NT2/D1 (cell line): ENCODE results near the gene ASS1.

Experiments used
- DNase-seq: peaks from one replicate; pipeline ENCODE4 v3.0.0-alpha.2; 2011; ENCODE audit warnings: low read depth, low spot score
- H3K27me3 ChIP-seq: 2 replicates; pipeline ENCODE4 v1.6.0; 2011; ENCODE audit warnings: mild to moderate bottlenecking; ENCODE audit not compliant: insufficient read length, insufficient read depth
- H3K36me3 ChIP-seq: 2 replicates; pipeline ENCODE4 v1.6.1; 2011; ENCODE audit warnings: mild to moderate bottlenecking, low read length, mixed read lengths; ENCODE audit not compliant: insufficient read depth, insufficient read length
- H3K4me1 ChIP-seq: 2 replicates; pipeline ENCODE4 v1.5.1; 2011; ENCODE audit not compliant: insufficient read depth, insufficient read length
- H3K4me3 ChIP-seq: 2 replicates; pipeline ENCODE4 v1.5.1; 2011; ENCODE audit warnings: low read depth; ENCODE audit not compliant: insufficient read length
- H3K9ac ChIP-seq: 2 replicates; pipeline ENCODE4 v1.6.0; 2011; ENCODE audit warnings: low read depth; ENCODE audit not compliant: insufficient read length
- H3K9me3 ChIP-seq: 2 replicates; pipeline ENCODE4 v1.5.1; 2011; ENCODE audit warnings: mild to moderate bottlenecking, low read length; ENCODE audit not compliant: insufficient read depth
- SUZ12 ChIP-seq: IDR thresholded peaks from 2 replicates; pipeline ENCODE4 v1.6.1; 2011; ENCODE audit not compliant: insufficient read length, insufficient read depth; ENCODE audit errors: extremely low read depth
- YY1 ChIP-seq: IDR thresholded peaks from 2 replicates; pipeline ENCODE4 v1.6.1; 2011; ENCODE audit not compliant: insufficient read length, insufficient read depth
- ZNF274 ChIP-seq: IDR thresholded peaks from 2 replicates; pipeline ENCODE4 v1.6.1; 2011; ENCODE audit warnings: mild to moderate bottlenecking, low read depth, low read length

The ASS1 gene

GRCh38 chr9:130410443-130410842, 34.3 kb upstream of the ASS1 start:
- H3K4me1 ChIP-seq, result no peaks in the 10 kb centered on the region
- no peak overlapping the region for H3K4me3 ChIP-seq
- H3K9me3 ChIP-seq, result no peaks in the 10 kb centered on the region
- no peak overlapping the region for H3K9ac ChIP-seq
- H3K36me3 ChIP-seq, result no peaks in the 10 kb centered on the region
- H3K27me3 ChIP-seq, result no peaks in the 10 kb centered on the region
- TF ChIP-seq ZNF274 (no peak), YY1 (no peak), SUZ12 (no peak)
- DNase-seq, result no peak

- Histone ChIP-seq H3K9ac (no peak overlapping the region), H3K4me1 (no peaks in the 10 kb centered on the region), H3K4me3 (no peak overlapping the region), H3K9me3 (no peaks in the 10 kb centered on the region), H3K36me3 (no peaks in the 10 kb centered on the region), H3K27me3 (no peaks in the 10 kb centered on the region)
- TF ChIP-seq SUZ12, result no peak
- TF ChIP-seq ZNF274, result no peak
- TF ChIP-seq YY1, result no peak
- DNase-seq, result no peak
Measured at GRCh38 chr9:130411566-130411915, 33.2 kb upstream of the ASS1 start.

GRCh38 chr9:130414081-130414731, 30.6 kb upstream of the ASS1 start:
- Histone ChIP-seq H3K36me3 (no peaks in the 10 kb centered on the region), H3K27me3 (no peaks in the 10 kb centered on the region), H3K4me3 (no peak overlapping the region), H3K9me3 (no peaks in the 10 kb centered on the region), H3K9ac (no peak overlapping the region), H3K4me1 (no peaks in the 10 kb centered on the region)
- no peak for TF ChIP-seq YY1
- no peak for TF ChIP-seq SUZ12
- TF ChIP-seq ZNF274, result no peak
- DNase-seq, result no peak

- Histone ChIP-seq H3K9me3 (no peaks in the 10 kb centered on the region; the same call in 1 of the 2 replicates), H3K27me3 (no peaks in the 10 kb centered on the region)
Measured at GRCh38 chr9:130414910-130415746, 29.6 kb upstream of the ASS1 start.

GRCh38 chr9:130417602-130418001, 27.2 kb upstream of the ASS1 start:
- peak; percentile 32 for DNase-seq
- Histone ChIP-seq H3K27me3 (no peaks in the 10 kb centered on the region), H3K4me3 (no peak overlapping the region), H3K36me3 (no peaks in the 10 kb centered on the region), H3K9ac (no peak overlapping the region), H3K4me1 (peaks cover 4% of the 10 kb centered on the region), H3K9me3 (no peaks in the 10 kb centered on the region; the same call in 1 of the 2 replicates)
- TF ChIP-seq SUZ12 (no peak), ZNF274 (no peak), YY1 (no peak)

More at GRCh38 chr9:130414910-130415746, 29.6 kb upstream of the ASS1 start:
- TF ChIP-seq ZNF274 (no peak), SUZ12 (no peak), YY1 (no peak)
- no peaks in the 10 kb centered on the region for H3K36me3 ChIP-seq
- no peak overlapping the region for H3K4me3 ChIP-seq
- H3K9ac ChIP-seq, result no peak overlapping the region
- no peak for DNase-seq
- no peaks in the 10 kb centered on the region for H3K4me1 ChIP-seq

- Histone ChIP-seq H3K4me3 (no peak overlapping the region), H3K9me3 (no peaks in the 10 kb centered on the region; the same call in 1 of the 2 replicates), H3K9ac (no peak overlapping the region), H3K36me3 (no peaks in the 10 kb centered on the region), H3K27me3 (no peaks in the 10 kb centered on the region), H3K4me1 (peaks cover 4% of the 10 kb centered on the region)
- TF ChIP-seq SUZ12 (no peak), YY1 (no peak), ZNF274 (no peak)
- no peak for DNase-seq
Measured at GRCh38 chr9:130418776-130419175, 26.0 kb upstream of the ASS1 start.

GRCh38 chr9:130419521-130420035, 25.2 kb upstream of the ASS1 start:
- H3K4me3 ChIP-seq, result no peak overlapping the region
- peaks cover 4% of the 10 kb centered on the region for H3K4me1 ChIP-seq
- no peak overlapping the region for H3K9ac ChIP-seq
- H3K27me3 ChIP-seq, result no peaks in the 10 kb centered on the region
- no peaks in the 10 kb centered on the region; the same call in 1 of the 2 replicates for H3K9me3 ChIP-seq
- H3K36me3 ChIP-seq, result no peaks in the 10 kb centered on the region
- TF ChIP-seq SUZ12 (no peak), YY1 (no peak), ZNF274 (no peak)
- no peak for DNase-seq
